DOHH2 (cell line): Measurements from ENCODE around the gene GBP2.

ENCODE experiments used
- H3F3A ChIP-seq: fragments of 200-600 bp; sonication (generic), shearing (Covaris generic); 2 replicates; pipeline ENCODE4 v1.6.0; 2016; ENCODE audit warnings: antibody characterized with exemption, mild to moderate bottlenecking; ENCODE audit not compliant: control insufficient read depth, insufficient read depth
- H3K27ac ChIP-seq: fragments of 200-600 bp; sonication (generic); 2 replicates; pipeline ENCODE4 v1.5.1; 2014; ENCODE audit warnings: low read depth, mild to moderate bottlenecking, low read length, moderate library complexity
- H3K27me3 ChIP-seq: fragments of 200-600 bp; sonication (generic); 2 replicates; pipeline ENCODE4 v1.6.1; 2014; ENCODE audit warnings: mild to moderate bottlenecking, low read length, mixed read lengths; ENCODE audit not compliant: control insufficient read depth
- H3K36me3 ChIP-seq: fragments of 200-600 bp; sonication (generic); 2 replicates; pipeline ENCODE4 v1.6.1; 2014; ENCODE audit warnings: mild to moderate bottlenecking, low read length, moderate library complexity, mixed read lengths; ENCODE audit not compliant: control insufficient read depth
- H3K4me1 ChIP-seq: fragments of 200-600 bp; sonication (generic); 2 replicates; pipeline ENCODE4 v1.6.1; 2014; ENCODE audit warnings: mild to moderate bottlenecking, low read length, mixed read lengths; ENCODE audit not compliant: control insufficient read depth
- H3K4me2 ChIP-seq: fragments of 200-600 bp; sonication (generic); 2 replicates; pipeline ENCODE4 v1.6.0; 2014; ENCODE audit warnings: mild to moderate bottlenecking, low read length, moderate library complexity
- H3K4me3 ChIP-seq: fragments of 200-600 bp; sonication (generic); 2 replicates; pipeline ENCODE4 v1.5.1; 2014; ENCODE audit warnings: mild to moderate bottlenecking, low read length, mixed read lengths
- H3K79me2 ChIP-seq: fragments of 200-600 bp; sonication (generic); 2 replicates; pipeline ENCODE4 v1.6.1; 2014; ENCODE audit warnings: mild to moderate bottlenecking, low read length, mixed read lengths; ENCODE audit not compliant: control insufficient read depth
- H3K9me2 ChIP-seq: fragments of 200-600 bp; sonication (generic); replicated peaks from 2 replicates; pipeline ENCODE4 v1.6.1; 2014; ENCODE audit warnings: mild to moderate bottlenecking, low read length, mixed read lengths; ENCODE audit not compliant: control insufficient read depth
- H3K9me3 ChIP-seq: fragments of 200-600 bp; sonication (generic); 2 replicates; pipeline ENCODE4 v1.6.1; 2014; ENCODE audit warnings: antibody characterized with exemption, low read length, mixed read lengths; ENCODE audit not compliant: control insufficient read depth, insufficient read depth
- H4K20me1 ChIP-seq: fragments of 200-600 bp; sonication (generic); 2 replicates; pipeline ENCODE4 v1.6.0; 2014; ENCODE audit warnings: low read depth, mild to moderate bottlenecking, antibody characterized with exemption, low read length, moderate library complexity; ENCODE audit not compliant: control insufficient read depth, insufficient read depth
- EZH2phosphoT487 ChIP-seq: fragments of 200-600 bp; sonication (generic); IDR thresholded peaks from 2 replicates; pipeline ENCODE4 v1.6.1; 2017; ENCODE audit warnings: borderline replicate concordance, mild to moderate bottlenecking, antibody characterized with exemption, low read length, moderate library complexity, mixed read lengths
- TF ChIP-seq, protein P1 (sequence below): fragments of 200-600 bp; sonication (generic); IDR thresholded peaks from one replicate; pipeline ENCODE4 v1.5.1; 2014; ENCODE audit warnings: antibody characterized with exemption, mild to moderate bottlenecking, low read depth, low read length; ENCODE audit not compliant: poor library complexity, severe bottlenecking

GBP2 gene

DNA sequence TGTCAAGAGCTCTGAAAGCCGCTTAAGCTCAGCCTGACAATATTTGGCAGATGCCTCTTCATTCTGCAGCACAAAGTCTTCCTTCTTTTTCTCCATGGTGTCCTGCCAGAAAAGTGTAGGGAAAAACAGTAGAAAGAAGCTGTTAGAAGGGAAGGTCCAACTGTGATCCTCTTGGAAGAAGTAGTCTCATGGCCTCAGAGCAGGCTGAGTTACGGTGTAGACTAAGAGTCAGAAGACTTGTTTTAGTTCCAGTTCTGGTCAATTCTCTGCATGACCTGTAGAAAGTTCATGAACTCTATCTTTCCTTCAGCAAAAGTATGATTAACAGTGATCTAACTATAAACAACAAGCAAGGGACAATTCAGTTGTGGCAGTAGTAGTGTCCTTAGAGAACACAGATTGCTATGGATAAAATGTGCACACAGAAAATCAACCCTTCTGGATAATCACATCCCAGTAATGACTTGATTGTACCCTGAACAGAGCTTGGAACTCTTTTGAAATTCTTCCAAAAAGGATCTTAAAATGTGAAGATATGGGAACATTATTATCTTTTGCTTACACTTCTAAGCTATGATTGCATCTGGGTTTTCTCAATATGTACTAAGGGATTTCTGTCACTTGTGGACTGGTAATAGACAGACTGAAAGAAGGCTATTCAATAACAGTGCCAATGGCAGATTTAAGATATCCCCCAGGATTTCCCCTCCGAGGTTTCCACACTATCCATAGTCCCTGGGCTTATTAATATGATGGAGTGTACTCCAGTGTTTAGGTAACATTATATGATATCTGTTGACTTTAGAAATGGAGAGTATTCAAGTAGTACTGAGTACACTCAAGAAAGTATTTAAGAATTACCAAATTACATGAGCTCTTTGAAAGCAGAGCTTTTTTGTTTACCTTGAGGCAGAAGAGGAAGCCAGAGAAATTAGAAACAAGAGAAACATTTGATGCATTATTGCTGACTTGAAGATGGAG lies 22.1 kb upstream of the GBP2 start:
- no peaks in the 10 kb centered on the region for H3K9me2 ChIP-seq
- H3K27me3 ChIP-seq = no peaks in the 10 kb centered on the region
- H4K20me1 ChIP-seq = no peaks in the 10 kb centered on the region
- no peaks in the 10 kb centered on the region for H3K79me2 ChIP-seq
- no peaks in the 10 kb centered on the region for H3F3A ChIP-seq
- no peaks in the 10 kb centered on the region for H3K36me3 ChIP-seq
- no peak overlapping the region for H3K4me3 ChIP-seq
- TF ChIP-seq, protein P1, sequence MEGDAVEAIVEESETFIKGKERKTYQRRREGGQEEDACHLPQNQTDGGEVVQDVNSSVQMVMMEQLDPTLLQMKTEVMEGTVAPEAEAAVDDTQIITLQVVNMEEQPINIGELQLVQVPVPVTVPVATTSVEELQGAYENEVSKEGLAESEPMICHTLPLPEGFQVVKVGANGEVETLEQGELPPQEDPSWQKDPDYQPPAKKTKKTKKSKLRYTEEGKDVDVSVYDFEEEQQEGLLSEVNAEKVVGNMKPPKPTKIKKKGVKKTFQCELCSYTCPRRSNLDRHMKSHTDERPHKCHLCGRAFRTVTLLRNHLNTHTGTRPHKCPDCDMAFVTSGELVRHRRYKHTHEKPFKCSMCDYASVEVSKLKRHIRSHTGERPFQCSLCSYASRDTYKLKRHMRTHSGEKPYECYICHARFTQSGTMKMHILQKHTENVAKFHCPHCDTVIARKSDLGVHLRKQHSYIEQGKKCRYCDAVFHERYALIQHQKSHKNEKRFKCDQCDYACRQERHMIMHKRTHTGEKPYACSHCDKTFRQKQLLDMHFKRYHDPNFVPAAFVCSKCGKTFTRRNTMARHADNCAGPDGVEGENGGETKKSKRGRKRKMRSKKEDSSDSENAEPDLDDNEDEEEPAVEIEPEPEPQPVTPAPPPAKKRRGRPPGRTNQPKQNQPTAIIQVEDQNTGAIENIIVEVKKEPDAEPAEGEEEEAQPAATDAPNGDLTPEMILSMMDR = no peak
- TF ChIP-seq EZH2phosphoT487 = no peak
- H3K27ac ChIP-seq = no peak overlapping the region
- no peaks in the 10 kb centered on the region for H3K9me3 ChIP-seq
- H3K4me2 ChIP-seq = no peak overlapping the region
- no peaks in the 10 kb centered on the region for H3K4me1 ChIP-seq

DNA sequence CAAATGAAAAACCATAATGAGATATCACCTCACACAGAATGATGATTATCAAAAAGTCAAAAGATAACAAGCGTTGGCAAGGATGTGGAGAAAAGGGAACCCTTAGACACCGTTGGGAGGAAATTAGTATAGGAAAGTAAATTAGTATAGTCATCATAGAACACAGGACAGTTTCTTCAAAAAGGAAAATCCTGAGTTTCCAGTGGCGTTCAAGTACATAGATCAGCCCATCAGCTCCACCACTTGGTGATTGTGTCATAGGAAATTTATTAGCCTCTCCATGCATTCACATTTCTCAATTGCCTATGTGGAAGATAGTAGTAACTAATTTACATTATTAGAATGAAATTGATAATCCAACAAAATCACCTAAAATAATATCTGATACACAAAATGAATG lies 20.8 kb upstream of the GBP2 start:
- no peaks in the 10 kb centered on the region for H3K27me3 ChIP-seq
- H3K27ac ChIP-seq = no peak overlapping the region
- H3K4me1 ChIP-seq = no peaks in the 10 kb centered on the region
- TF ChIP-seq, protein P1 = no peak
- no peak for TF ChIP-seq EZH2phosphoT487
- H4K20me1 ChIP-seq = no peaks in the 10 kb centered on the region
- H3F3A ChIP-seq = no peaks in the 10 kb centered on the region
- H3K9me3 ChIP-seq = no peaks in the 10 kb centered on the region
- H3K79me2 ChIP-seq = no peaks in the 10 kb centered on the region
- no peak overlapping the region for H3K4me3 ChIP-seq
- H3K36me3 ChIP-seq = no peaks in the 10 kb centered on the region
- no peak overlapping the region for H3K4me2 ChIP-seq
- no peaks in the 10 kb centered on the region for H3K9me2 ChIP-seq

DNA sequence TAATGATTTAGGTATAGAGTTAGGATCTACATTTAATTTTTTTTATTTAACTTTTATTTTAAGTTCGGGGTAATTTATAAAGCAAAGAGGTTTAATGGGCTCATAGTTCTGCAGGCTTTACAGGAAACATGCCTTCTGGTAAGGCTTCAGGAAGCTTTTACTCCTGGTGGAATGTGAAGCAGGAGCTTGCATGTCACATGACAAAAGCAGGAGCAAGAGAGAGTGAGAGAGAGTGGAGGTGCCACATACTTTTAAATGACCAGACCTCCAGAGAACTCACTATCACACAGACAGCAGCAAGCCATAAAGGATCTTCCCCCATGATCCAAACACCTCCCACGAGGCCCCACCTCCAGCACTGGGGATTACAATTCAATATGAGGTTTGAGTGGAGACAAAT lies 17.6 kb upstream of the GBP2 start:
- H3K4me1 ChIP-seq = no peaks in the 10 kb centered on the region
- no peak for TF ChIP-seq EZH2phosphoT487
- TF ChIP-seq, protein P1 = no peak
- no peak overlapping the region for H3K4me3 ChIP-seq
- no peaks in the 10 kb centered on the region for H4K20me1 ChIP-seq
- H3K27me3 ChIP-seq = no peaks in the 10 kb centered on the region
- no peaks in the 10 kb centered on the region for H3K36me3 ChIP-seq
- no peak overlapping the region for H3K4me2 ChIP-seq
- H3K9me2 ChIP-seq = no peaks in the 10 kb centered on the region
- no peak overlapping the region for H3K27ac ChIP-seq
- no peaks in the 10 kb centered on the region for H3K9me3 ChIP-seq
- no peaks in the 10 kb centered on the region for H3K79me2 ChIP-seq
- no peaks in the 10 kb centered on the region for H3F3A ChIP-seq
